Ammon's horn (tissue), 1 donor: ENCODE data around the gene TMEM255B.
"Not testable (repeated sequence)": the region's sequence is repeated elsewhere in the genome, so short reads cannot be mapped to it uniquely, and the experiment has no call there.

Source experiments
- DNase-seq: peaks from one replicate; pipeline ENCODE4 v3.0.0-alpha.2; 2016; ENCODE audit warnings: low spot score

The TMEM255B gene

GRCh38 chr13:113749507-113749906 lies 9.5 kb upstream of the TMEM255B start:
- DNase-seq, result no peak

DNA sequence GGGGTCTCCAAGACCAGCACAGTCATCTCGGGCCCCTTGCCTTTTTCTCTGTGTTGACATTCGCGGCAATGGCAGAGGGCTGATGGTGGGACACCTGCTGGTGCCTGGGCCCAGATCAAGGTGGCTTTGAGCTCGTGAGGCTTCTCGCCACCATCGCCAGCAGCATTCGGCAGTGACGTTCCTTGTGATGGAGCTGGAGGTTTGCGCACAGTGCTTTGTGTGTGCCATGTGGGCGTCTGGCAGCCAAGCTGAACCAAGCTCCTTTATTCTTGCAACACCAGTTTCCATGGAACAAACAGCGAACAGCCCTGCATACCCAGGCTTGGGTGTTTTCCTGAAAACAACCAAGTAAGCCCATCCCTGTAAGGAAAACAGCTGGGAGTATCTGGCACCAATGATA lies 9.1 kb upstream of the TMEM255B start:
- DNase-seq, result peak; percentile 79

DNA sequence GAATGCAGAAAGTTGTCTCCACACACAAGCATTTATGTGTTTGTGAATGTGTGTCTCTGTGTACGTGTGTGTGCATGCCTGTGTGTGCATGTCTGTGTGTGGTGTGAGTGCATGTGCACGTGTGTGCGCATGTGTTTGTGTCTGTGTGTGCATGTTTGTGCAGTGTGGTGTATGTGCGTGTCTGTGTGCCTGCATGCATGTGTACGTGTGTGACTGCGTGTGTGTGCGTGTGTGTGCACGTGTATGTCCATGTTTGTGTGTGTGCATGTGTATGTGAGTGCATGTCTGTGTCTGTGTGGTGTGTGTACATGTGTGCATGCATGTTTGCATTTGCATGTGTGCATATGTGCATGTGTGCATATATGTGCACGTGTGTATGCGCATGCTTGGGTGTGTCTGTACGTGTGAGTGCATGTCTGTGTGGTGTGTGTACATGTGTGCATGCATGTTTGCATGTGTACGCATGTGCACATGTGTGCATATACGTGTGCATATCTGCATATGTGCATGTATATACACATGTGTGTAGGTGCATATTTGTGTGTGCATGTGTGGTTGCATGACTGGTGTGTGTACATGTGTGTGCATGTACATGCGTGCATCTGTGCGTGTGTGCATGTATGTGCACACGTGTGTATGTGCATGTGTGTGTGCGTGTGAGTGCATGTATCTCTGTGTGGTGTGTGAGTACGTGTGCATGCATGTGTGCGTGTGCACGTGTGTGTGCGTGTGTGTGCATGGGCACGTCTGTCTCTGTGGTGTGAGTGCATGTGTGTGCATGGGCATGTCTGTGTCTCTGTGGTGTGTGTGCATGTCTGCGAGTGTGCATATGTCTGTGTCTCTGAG lies 8.2 kb upstream of the TMEM255B start:
- no peak for DNase-seq

GRCh38 chr13:113751491-113751890 lies 7.5 kb upstream of the TMEM255B start:
- no peak for DNase-seq

GRCh38 chr13:113752211-113752986 lies 6.6 kb upstream of the TMEM255B start:
- DNase-seq, result not testable (repeated sequence)

GRCh38 chr13:113753171-113753570 lies 5.9 kb upstream of the TMEM255B start:
- DNase-seq, result no peak

DNA sequence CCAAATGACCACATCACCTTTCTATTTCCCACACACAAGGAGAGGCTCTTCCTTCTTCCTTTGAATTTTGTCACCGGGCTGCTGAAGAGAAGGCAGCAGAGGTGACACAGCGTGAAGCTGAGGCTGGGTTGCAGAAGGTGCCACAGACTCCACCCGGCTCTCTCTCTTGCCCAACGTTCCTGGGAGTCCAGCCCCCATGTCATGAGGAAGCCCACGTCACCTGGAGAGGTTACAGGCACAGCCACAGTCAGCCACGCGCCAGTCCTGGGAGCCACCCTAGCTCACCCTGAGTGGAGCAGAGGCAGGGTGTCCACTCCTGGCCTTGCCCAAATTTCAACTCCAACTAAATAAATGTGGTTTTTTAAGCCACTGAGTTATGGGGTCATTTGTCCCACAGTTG lies 4.8 kb upstream of the TMEM255B start:
- DNase-seq, result no peak

- DNase-seq, result no peak
Measured at GRCh38 chr13:113754691-113755090, 4.3 kb upstream of the TMEM255B start.

GRCh38 chr13:113756441-113757097 lies 2.5 kb upstream of the TMEM255B start:
- DNase-seq, result no peak

DNA sequence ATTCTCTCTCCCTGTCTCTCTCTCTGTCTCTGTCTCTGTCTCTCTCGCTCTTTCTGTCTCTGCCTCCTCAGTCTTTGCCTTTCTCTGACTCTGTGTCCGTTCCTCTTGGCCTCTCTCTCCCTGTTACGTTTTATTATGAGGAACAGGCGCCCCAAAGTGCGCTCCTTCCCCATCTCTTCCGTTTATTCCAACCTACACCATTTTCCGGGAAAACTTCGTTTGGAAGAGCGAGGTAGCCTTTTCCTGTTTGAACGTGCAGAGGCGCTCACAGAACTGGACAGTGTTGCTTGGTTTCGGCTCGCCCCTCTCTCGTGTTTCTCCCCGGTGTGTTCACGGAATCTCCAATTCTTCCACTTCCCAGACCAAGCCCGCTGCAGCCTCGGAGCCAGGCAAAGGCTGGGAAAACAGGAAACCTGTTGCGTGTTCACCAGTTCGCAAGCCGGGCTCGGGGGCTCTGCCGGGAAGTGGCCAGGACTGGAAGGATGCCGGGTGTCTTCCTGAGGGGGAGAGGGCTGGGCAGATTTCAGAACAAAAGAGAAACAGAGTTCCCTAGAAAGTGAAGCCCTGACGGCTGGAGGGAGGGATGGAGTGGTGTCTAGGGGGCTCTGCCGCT lies 605 bp downstream of the TMEM255B start:
- no peak for DNase-seq

DNA sequence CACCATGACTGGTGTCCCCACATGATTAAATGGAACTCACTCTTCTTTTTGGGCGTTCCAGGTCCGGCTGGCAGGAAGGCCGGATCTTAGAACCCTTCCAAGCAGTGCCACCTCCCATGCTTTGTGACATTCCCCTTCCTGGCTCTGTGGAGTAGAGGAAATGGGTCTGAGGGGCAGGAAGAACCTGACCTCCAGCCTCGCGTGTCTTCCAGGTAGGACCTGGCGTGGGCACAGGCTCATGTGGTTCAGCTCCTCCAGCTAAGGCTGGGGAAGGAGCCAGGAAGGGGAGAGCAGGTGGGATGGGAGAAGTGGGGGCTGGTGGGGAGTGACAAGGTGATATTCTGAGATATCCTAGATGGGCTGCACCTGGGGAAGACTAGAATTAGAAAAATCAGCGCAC lies 2.1 kb downstream of the TMEM255B start:
- DNase-seq, result no peak

GRCh38 chr13:113762075-113762474 lies 3.0 kb downstream of the TMEM255B start:
- no peak for DNase-seq

GRCh38 chr13:113762538-113762937 lies 3.5 kb downstream of the TMEM255B start:
- no peak for DNase-seq

GRCh38 chr13:113763254-113763653 lies 4.2 kb downstream of the TMEM255B start:
- DNase-seq, result no peak

DNA sequence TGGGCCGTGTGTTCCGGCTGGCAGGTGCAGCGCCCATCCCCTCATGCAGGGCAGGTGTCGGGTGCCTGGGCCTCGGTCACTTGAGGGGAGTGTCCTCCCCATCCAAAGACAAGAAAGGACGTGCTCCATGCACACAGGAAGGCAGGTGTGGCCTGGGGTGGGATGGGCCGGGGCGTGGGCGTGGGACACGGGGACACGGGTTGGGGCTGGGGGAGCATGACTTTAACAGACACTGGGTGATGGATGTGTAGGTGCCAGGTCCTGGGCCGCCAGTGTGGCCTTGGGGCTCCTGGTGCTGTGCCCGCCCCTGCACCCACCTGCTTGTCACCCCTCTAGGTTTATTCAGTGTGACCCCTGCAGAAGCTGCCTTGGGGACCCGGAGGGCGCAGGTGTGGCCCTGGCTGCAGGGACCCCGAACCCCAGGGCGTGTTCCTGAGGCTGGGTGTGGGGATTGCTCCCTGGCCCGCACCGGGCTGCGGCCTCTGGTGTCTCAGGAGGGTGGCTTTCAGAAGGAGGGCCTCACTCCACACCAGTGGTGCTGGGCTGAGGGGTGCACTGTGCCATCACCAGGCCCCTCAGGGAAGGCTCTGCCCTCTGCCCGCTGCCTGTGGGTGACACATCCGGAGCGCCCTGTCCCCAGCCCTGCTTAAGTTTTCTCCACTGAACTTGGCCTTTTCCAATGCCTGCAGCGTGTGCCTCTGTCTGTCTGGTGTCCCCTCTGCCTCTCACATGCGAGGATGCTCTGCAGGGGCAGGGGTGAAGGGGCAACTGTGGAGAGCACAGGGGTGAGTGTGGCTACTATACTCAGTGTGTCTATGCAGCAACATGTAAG lies 5.2 kb downstream of the TMEM255B start:
- DNase-seq, result no peak

DNA sequence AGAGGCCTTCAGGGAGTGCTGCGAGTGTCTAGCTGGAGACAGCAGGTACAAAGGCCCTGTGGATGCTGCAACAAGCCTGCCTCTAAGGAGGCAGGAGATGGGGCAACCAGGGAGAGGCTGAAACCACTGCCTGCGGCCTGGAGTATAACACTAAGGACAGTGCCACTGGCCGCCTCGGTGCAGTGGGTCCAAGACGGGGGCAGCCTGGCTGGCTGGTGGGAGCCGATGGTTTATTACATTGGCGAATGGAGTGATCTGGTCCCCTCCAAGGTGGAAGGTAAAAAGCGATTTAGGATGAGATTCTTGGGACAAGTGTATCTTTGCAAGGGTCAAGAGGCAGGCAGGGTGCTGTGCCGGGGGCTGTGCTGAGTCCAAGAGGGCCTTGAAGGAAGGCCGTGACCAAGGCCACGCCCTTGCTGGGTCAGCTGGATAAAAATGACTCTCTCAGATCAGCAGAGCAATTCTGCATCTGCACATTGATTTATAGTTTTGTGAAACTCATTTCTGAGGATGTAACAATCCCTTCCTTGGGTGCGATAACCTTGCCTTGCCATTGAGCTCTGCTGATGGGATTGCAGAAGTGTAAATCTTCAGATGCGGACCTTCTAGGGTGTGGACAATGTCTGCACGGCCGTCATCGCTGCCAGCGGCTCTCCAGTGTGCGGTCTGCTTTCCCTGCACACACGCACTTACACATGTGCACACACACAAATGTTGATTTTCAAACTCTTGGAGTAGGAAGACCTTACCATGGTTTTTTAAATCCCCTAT lies 6.0 kb downstream of the TMEM255B start:
- DNase-seq, result no peak

DNA sequence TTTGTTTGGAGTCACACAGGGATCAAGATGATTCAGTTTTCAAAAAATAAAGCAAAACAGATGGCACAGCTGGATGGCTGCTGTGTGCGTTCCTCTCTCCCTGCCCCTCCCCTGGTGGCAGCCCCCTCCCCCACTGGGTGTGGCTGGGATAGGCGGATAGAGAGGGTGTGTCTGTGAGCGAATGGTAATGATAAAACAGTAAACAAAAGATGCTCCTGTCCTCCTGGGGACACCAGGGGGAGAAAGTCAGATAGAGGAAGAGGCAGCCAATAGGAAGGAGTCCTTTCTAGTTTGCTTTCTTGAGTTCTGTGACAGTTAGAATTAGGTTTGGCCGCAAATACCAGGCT lies 6.5 kb downstream of the TMEM255B start:
- no peak for DNase-seq

GRCh38 chr13:113766035-113766800 lies 7.2 kb downstream of the TMEM255B start:
- DNase-seq, result no peak

GRCh38 chr13:113767366-113767765 lies 8.3 kb downstream of the TMEM255B start:
- no peak for DNase-seq
